Karpas-422 (cell line): ENCODE measurements around the gene HOXC12. TPM values are rescaled to one million over a fixed set of nuclear protein-coding genes. Genes with fewer than 3 reads are reported as not detected.

Experiments used
- DNase-seq: peaks from one replicate; pipeline ENCODE4 v3.0.0-alpha.2; 2015
- H2AFZ ChIP-seq: fragments of 200-600 bp; sonication (generic); 2 replicates; pipeline ENCODE4 v1.6.1; 2014; ENCODE audit warnings: antibody characterized with exemption, low read length, mixed read lengths
- H3K27ac ChIP-seq: fragments of 200-600 bp; sonication (generic); 2 replicates; pipeline ENCODE4 v1.5.1; 2014; ENCODE audit warnings: mild to moderate bottlenecking, low read length, moderate library complexity
- H3K27me3 ChIP-seq: fragments of 200-600 bp; sonication (generic); 2 replicates; pipeline ENCODE4 v1.6.1; 2014; ENCODE audit warnings: low read length, mixed read lengths
- H3K36me3 ChIP-seq: fragments of 200-600 bp; sonication (generic); 2 replicates; pipeline ENCODE4 v1.6.1; 2014; ENCODE audit warnings: low read length, mixed read lengths; ENCODE audit not compliant: insufficient read depth
- H3K4me1 ChIP-seq: fragments of 200-600 bp; sonication (generic); 2 replicates; pipeline ENCODE4 v1.6.1; 2014; ENCODE audit warnings: mild to moderate bottlenecking, low read length, mixed read lengths
- H3K4me2 ChIP-seq: fragments of 200-600 bp; sonication (generic); 2 replicates; pipeline ENCODE4 v1.6.1; 2014; ENCODE audit warnings: low read length, low read depth, mild to moderate bottlenecking; ENCODE audit not compliant: poor library complexity, severe bottlenecking
- H3K4me3 ChIP-seq: fragments of 200-600 bp; sonication (generic); 2 replicates; pipeline ENCODE4 v1.5.1; 2014; ENCODE audit warnings: mild to moderate bottlenecking, antibody characterized with exemption, low read length, mixed read lengths
- H3K79me2 ChIP-seq: fragments of 200-600 bp; sonication (generic); 2 replicates; pipeline ENCODE4 v1.6.1; 2014; ENCODE audit warnings: mild to moderate bottlenecking, low read length, mixed read lengths
- H3K9ac ChIP-seq: fragments of 200-600 bp; sonication (generic); 2 replicates; pipeline ENCODE4 v1.6.0; 2014; ENCODE audit warnings: low read length
- H3K9me2 ChIP-seq: fragments of 200-600 bp; sonication (generic), shearing (Covaris generic); replicated peaks from 2 replicates; pipeline ENCODE4 v1.6.0; 2014; ENCODE audit warnings: mild to moderate bottlenecking, low read length, moderate library complexity; ENCODE audit not compliant: insufficient read depth
- H3K9me3 ChIP-seq: fragments of 300-700, 200-600 bp; sonication (generic); 2 replicates; pipeline ENCODE4 v1.6.1; 2014; ENCODE audit warnings: low read length, mixed read lengths
- H4K20me1 ChIP-seq: fragments of 200-600 bp; sonication (generic); 2 replicates; pipeline ENCODE4 v1.6.1; 2014; ENCODE audit warnings: mild to moderate bottlenecking, antibody characterized with exemption, low read length, low read depth; ENCODE audit not compliant: insufficient read depth
- total RNA-seq: library from RNA; depleted of rRNA; stranded (reverse); fragments of >200 nt; shearing (Covaris generic); gene quantifications from 2 replicates; pipeline ENCODE4 v1.2.3, GENCODE V29; 2014; ENCODE audit warnings: low replicate concordance

The HOXC12 gene
- total RNA-seq, 1 experiment from 2014 or later = not detected

GRCh38 chr12:53939141-53940108 is 15.3 kb upstream of the HOXC12 start:
- no peaks in the 10 kb centered on the region for H3K36me3 ChIP-seq
- no peak overlapping the region for H2AFZ ChIP-seq
- no peak overlapping the region for H3K27ac ChIP-seq
- H3K9me2 ChIP-seq = no peaks in the 10 kb centered on the region
- no peak for DNase-seq
- no peaks in the 10 kb centered on the region for H4K20me1 ChIP-seq
- no peaks in the 10 kb centered on the region for H3K79me2 ChIP-seq
- peaks cover 9% of the 10 kb centered on the region for H3K4me1 ChIP-seq
- H3K4me2 ChIP-seq = no peak overlapping the region
- no peaks in the 10 kb centered on the region for H3K9me3 ChIP-seq
- H3K27me3 ChIP-seq = no peaks in the 10 kb centered on the region
- H3K9ac ChIP-seq = no peak overlapping the region
- no peak overlapping the region for H3K4me3 ChIP-seq

- H2AFZ ChIP-seq = no peak overlapping the region
- no peaks in the 10 kb centered on the region for H3K36me3 ChIP-seq
- no peak overlapping the region for H3K9ac ChIP-seq
- H3K9me2 ChIP-seq = no peaks in the 10 kb centered on the region
- H3K27me3 ChIP-seq = no peaks in the 10 kb centered on the region
- no peak overlapping the region for H3K4me2 ChIP-seq
- no peak for DNase-seq
- H3K4me1 ChIP-seq = peaks cover 2% of the 10 kb centered on the region
- no peaks in the 10 kb centered on the region for H4K20me1 ChIP-seq
- no peak overlapping the region for H3K4me3 ChIP-seq
- no peaks in the 10 kb centered on the region for H3K79me2 ChIP-seq
- no peak overlapping the region for H3K27ac ChIP-seq
- no peaks in the 10 kb centered on the region for H3K9me3 ChIP-seq
Observed at GRCh38 chr12:53940443-53941014, 14.2 kb upstream of the HOXC12 start.

- no peaks in the 10 kb centered on the region for H3K79me2 ChIP-seq
- no peaks in the 10 kb centered on the region for H3K36me3 ChIP-seq
- H3K4me1 ChIP-seq = no peaks in the 10 kb centered on the region
- no peak overlapping the region for H3K4me2 ChIP-seq
- no peak for DNase-seq
- H3K9ac ChIP-seq = no peak overlapping the region
- no peak overlapping the region for H2AFZ ChIP-seq
- no peaks in the 10 kb centered on the region for H3K9me3 ChIP-seq
- H4K20me1 ChIP-seq = no peaks in the 10 kb centered on the region
- no peak overlapping the region for H3K27ac ChIP-seq
- no peak overlapping the region for H3K4me3 ChIP-seq
- no peaks in the 10 kb centered on the region for H3K9me2 ChIP-seq
- H3K27me3 ChIP-seq = no peaks in the 10 kb centered on the region
Observed at GRCh38 chr12:53941187-53941586, 13.5 kb upstream of the HOXC12 start.

GRCh38 chr12:53941750-53942149 is 13.0 kb upstream of the HOXC12 start:
- no peak overlapping the region for H3K4me3 ChIP-seq
- H3K9me2 ChIP-seq = no peaks in the 10 kb centered on the region
- H3K9ac ChIP-seq = no peak overlapping the region
- H3K9me3 ChIP-seq = no peaks in the 10 kb centered on the region
- H3K27me3 ChIP-seq = no peaks in the 10 kb centered on the region
- no peaks in the 10 kb centered on the region for H4K20me1 ChIP-seq
- H3K4me2 ChIP-seq = no peak overlapping the region
- DNase-seq = no peak
- no peak overlapping the region for H3K27ac ChIP-seq
- H2AFZ ChIP-seq = no peak overlapping the region
- H3K36me3 ChIP-seq = no peaks in the 10 kb centered on the region
- no peaks in the 10 kb centered on the region for H3K4me1 ChIP-seq
- no peaks in the 10 kb centered on the region for H3K79me2 ChIP-seq

- no peaks in the 10 kb centered on the region for H3K36me3 ChIP-seq
- H3K27me3 ChIP-seq = no peaks in the 10 kb centered on the region
- no peaks in the 10 kb centered on the region for H3K79me2 ChIP-seq
- H3K27ac ChIP-seq = no peak overlapping the region
- H3K4me2 ChIP-seq = no peak overlapping the region
- no peaks in the 10 kb centered on the region for H4K20me1 ChIP-seq
- no peak overlapping the region for H3K9ac ChIP-seq
- DNase-seq = no peak
- H3K9me3 ChIP-seq = no peaks in the 10 kb centered on the region
- no peaks in the 10 kb centered on the region for H3K4me1 ChIP-seq
- H3K9me2 ChIP-seq = no peaks in the 10 kb centered on the region
- H2AFZ ChIP-seq = no peak overlapping the region
- H3K4me3 ChIP-seq = no peak overlapping the region
Observed at GRCh38 chr12:53942467-53942997, 12.2 kb upstream of the HOXC12 start.

GRCh38 chr12:53944209-53944608 is 10.5 kb upstream of the HOXC12 start:
- DNase-seq = no peak
- Histone ChIP-seq H3K9me3 (no peaks in the 10 kb centered on the region), H3K36me3 (no peaks in the 10 kb centered on the region), H3K9me2 (no peaks in the 10 kb centered on the region), H3K9ac (no peak overlapping the region), H3K27me3 (no peaks in the 10 kb centered on the region), H3K4me2 (no peak overlapping the region), H3K4me1 (no peaks in the 10 kb centered on the region), H3K79me2 (no peaks in the 10 kb centered on the region), H3K4me3 (no peak overlapping the region), H3K27ac (no peak overlapping the region), H2AFZ (no peak overlapping the region), H4K20me1 (no peaks in the 10 kb centered on the region)

- no peaks in the 10 kb centered on the region for H3K79me2 ChIP-seq
- no peak overlapping the region for H2AFZ ChIP-seq
- H3K36me3 ChIP-seq = no peaks in the 10 kb centered on the region
- H3K9me3 ChIP-seq = no peaks in the 10 kb centered on the region
- H3K4me2 ChIP-seq = no peak overlapping the region
- H3K4me1 ChIP-seq = no peaks in the 10 kb centered on the region
- no peak for DNase-seq
- no peak overlapping the region for H3K27ac ChIP-seq
- no peaks in the 10 kb centered on the region for H3K27me3 ChIP-seq
- H3K9me2 ChIP-seq = no peaks in the 10 kb centered on the region
- no peaks in the 10 kb centered on the region for H4K20me1 ChIP-seq
- no peak overlapping the region for H3K9ac ChIP-seq
- H3K4me3 ChIP-seq = no peak overlapping the region
Observed at GRCh38 chr12:53944907-53945847, 9.5 kb upstream of the HOXC12 start.
